ENCODE data around the gene GRIK4.
A peak's percentile ranks its signal among the peaks of the same experiment; 100 is the strongest.
"Not testable (repeated sequence)": the region's sequence is repeated elsewhere in the genome, so short reads cannot be mapped to it uniquely, and the experiment has no call there.

The GRIK4 gene

GRCh38 chr11:120578596-120579154 lies 67.1 kb downstream of the GRIK4 start:
- no peak for TF ChIP-seq CTCF (IDR thresholded peaks at IDR 0.05; ENCODE audit: low read depth, low read length, missing control alignments)
- DNase-seq (ENCODE audit: low read depth) = no peak

GRCh38 chr11:120579611-120580031 lies 68.1 kb downstream of the GRIK4 start:
- TF ChIP-seq CTCF (IDR thresholded peaks at IDR 0.05; ENCODE audit: low read depth, low read length, missing control alignments) = no peak
- H3K4me3 ChIP-seq (ENCODE audit: low read depth, low read length) = no peak overlapping the region
- peak; percentile 31 for DNase-seq (ENCODE audit: low read depth)

More at GRCh38 chr11:120578596-120579154, 67.1 kb downstream of the GRIK4 start:
- no peak overlapping the region for H3K4me3 ChIP-seq (ENCODE audit: low read depth, low read length)

- TF ChIP-seq CTCF (IDR thresholded peaks at IDR 0.05; ENCODE audit: low read depth, low read length, missing control alignments) = no peak
- H3K4me3 ChIP-seq (ENCODE audit: low read depth, low read length) = no peak overlapping the region
- no peak for DNase-seq (ENCODE audit: low read depth)
These were observed 69.8 kb downstream of the GRIK4 start for GRCh38 chr11:120581313-120581712.

GRCh38 chr11:120582535-120582934 lies 71.0 kb downstream of the GRIK4 start:
- H3K4me3 ChIP-seq (ENCODE audit: low read depth, low read length); DNase-seq (ENCODE audit: low read depth): not testable (repeated sequence)

GRCh38 chr11:120586072-120586471 lies 74.5 kb downstream of the GRIK4 start:
- no peak overlapping the region for H3K4me3 ChIP-seq (ENCODE audit: low read depth, low read length)
- no peak for TF ChIP-seq CTCF (IDR thresholded peaks at IDR 0.05; ENCODE audit: low read depth, low read length, missing control alignments)
- no peak for DNase-seq (ENCODE audit: low read depth)

- DNase-seq (ENCODE audit: low read depth) = no peak
- no peak for TF ChIP-seq CTCF (IDR thresholded peaks at IDR 0.05; ENCODE audit: low read depth, low read length, missing control alignments)
- H3K4me3 ChIP-seq (ENCODE audit: low read depth, low read length) = no peak overlapping the region
These were observed 75.2 kb downstream of the GRIK4 start for GRCh38 chr11:120586728-120587127.

GRCh38 chr11:120587299-120587698 lies 75.8 kb downstream of the GRIK4 start:
- no peak overlapping the region for H3K4me3 ChIP-seq (ENCODE audit: low read depth, low read length)
- DNase-seq (ENCODE audit: low read depth) = no peak
- no peak for TF ChIP-seq CTCF (IDR thresholded peaks at IDR 0.05; ENCODE audit: low read depth, low read length, missing control alignments)
